ENCODE data around the gene RUNX3.

GRCh38 chr1:24967555-24967954 is 37.5 kb upstream of the RUNX3 start:
- TF ChIP-seq POLR2A (IDR thresholded peaks at IDR 0.05) = no peak
- TF ChIP-seq CTCF (IDR thresholded peaks at IDR 0.05) = no peak
- TF ChIP-seq POLR2AphosphoS5 (IDR thresholded peaks at IDR 0.05) = no peak
- no peak for TF ChIP-seq EP300 (IDR thresholded peaks at IDR 0.05)

All from sigmoid colon (tissue), 4 donors.